Bronchial epithelial cell (primary cell): ENCODE measurements around the gene ATF5. TPM values are rescaled to one million over a fixed set of nuclear protein-coding genes. Genes with fewer than 3 reads are reported as not detected.

Source experiments
- DNase-seq: peaks from one replicate; pipeline ENCODE4 v3.0.0-alpha.2; 2010; ENCODE audit warnings: low read depth
- FAIRE-seq: peaks from 2 replicates; lab custom pipeline; 2011; peaks lifted over from hg19 to GRCh38; lab: Jason Lieb, UNC
- H3K27me3 ChIP-seq: 2 replicates; pipeline ENCODE4 v1.5.1; 2011; ENCODE audit warnings: low read length; ENCODE audit not compliant: control insufficient read depth, insufficient read depth
- H3K36me3 ChIP-seq: 2 replicates; pipeline ENCODE4 v1.5.1; 2011; ENCODE audit warnings: low read length; ENCODE audit not compliant: control insufficient read depth, insufficient read depth
- H3K4me3 ChIP-seq: 2 replicates; pipeline ENCODE4 v1.5.1; 2011; ENCODE audit warnings: mild to moderate bottlenecking, low read depth, low read length, control low read depth
- CTCF ChIP-seq: IDR thresholded peaks from 2 replicates; pipeline ENCODE4 v1.5.1; 2011; ENCODE audit warnings: mild to moderate bottlenecking, moderate library complexity, low read length, control low read depth, inconsistent platforms; ENCODE audit not compliant: insufficient read depth, severe bottlenecking
- total RNA-seq: library from RNA; depleted of rRNA; stranded (reverse); fragments of >200 nt; gene quantifications from 2 replicates; pipeline ENCODE4 v1.2.1, GENCODE V29; 2014

Gene ATF5
- total RNA-seq, 1 donor from 2014 or later, result 1.8 TPM

DNA sequence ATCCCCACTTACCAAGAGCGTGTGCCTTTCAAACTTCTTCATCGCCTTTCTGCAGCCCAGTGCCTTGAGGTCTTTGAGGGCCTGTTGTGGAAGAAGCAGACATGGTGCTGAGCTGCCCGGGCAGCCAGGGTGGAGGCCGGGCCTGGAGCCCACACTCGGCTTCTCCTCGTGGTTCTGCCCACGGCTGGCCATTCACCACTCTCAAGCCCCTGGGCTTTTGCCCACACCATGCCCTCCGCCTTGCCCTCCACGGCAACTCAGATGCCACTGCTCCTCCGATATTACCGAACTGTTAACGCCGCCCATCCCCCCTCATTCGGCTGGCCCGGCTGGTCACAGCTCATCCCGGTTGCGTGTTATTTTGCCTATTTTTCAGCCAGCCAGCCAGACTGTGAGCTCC lies 37.6 kb upstream of the ATF5 start:
- TF ChIP-seq CTCF, result no peak
- Histone ChIP-seq H3K4me3 (no peak overlapping the region), H3K36me3 (no peaks in the 10 kb centered on the region), H3K27me3 (no peaks in the 10 kb centered on the region)
- DNase-seq (no peak), FAIRE-seq (no peak)

DNA sequence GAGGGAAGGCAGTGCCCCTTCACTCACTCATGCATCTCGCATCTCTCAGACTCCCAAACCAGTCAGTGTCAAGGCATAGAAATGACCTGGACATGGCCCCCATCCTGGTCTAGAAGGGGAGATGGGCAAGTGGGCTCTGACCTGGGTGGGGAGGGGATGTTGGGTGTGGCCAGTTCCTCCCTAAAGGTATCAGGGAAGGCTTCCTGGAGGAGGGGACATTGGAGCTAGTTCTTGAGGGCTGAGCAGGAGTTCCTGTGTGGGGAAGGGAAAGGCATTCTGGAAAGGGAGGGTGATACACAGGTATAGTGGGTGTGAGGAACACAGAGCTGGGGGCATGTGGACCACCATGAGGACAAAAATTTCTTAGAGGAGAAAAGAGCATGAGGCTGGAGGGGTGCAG lies 36.3 kb upstream of the ATF5 start:
- DNase-seq (no peak), FAIRE-seq (no peak)
- H3K36me3 ChIP-seq, result no peaks in the 10 kb centered on the region
- no peak for TF ChIP-seq CTCF
- no peaks in the 10 kb centered on the region for H3K27me3 ChIP-seq
- no peak overlapping the region for H3K4me3 ChIP-seq

DNA sequence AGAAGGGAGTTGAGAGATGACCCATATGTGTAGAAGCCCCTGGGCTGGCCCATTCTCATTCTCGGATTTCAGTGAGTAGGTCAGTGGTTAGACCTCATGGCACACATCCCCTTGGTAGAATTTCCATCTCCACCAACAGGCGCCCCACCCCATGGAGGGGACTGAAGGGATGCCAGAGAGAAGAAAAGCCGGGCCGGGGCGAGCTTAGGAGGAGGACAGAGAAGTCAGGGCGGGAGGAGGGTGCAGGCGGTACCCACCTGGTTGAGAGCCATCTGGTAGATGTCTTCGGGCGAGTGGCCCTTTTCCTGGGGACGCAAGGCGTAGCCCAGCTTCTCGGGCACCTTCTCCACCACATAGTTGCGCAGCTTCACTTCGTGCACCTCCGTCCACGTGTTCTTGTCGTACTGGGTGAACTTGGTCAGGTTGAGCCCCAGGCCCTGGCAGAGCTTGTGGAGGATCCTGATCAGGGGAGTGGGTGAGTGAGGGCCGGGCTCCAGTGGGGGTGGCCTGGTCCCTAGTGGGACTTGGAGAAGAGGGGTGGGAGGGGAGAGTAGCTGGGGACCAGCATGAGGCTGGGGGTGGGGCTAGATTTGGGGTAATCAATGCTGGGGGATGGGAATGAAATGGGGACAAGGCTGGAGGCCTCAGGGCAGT lies 34.9 kb upstream of the ATF5 start:
- no peak for DNase-seq
- H3K36me3 ChIP-seq, result no peaks in the 10 kb centered on the region
- FAIRE-seq, result no peak
- H3K4me3 ChIP-seq, result no peak overlapping the region
- no peaks in the 10 kb centered on the region for H3K27me3 ChIP-seq
- TF ChIP-seq CTCF, result no peak

- H3K27me3 ChIP-seq, result no peaks in the 10 kb centered on the region
- FAIRE-seq, result no peak
- H3K36me3 ChIP-seq, result no peaks in the 10 kb centered on the region
- DNase-seq, result no peak
- no peak overlapping the region for H3K4me3 ChIP-seq
- no peak for TF ChIP-seq CTCF
Observed at GRCh38 chr19:49894879-49895565, 34.0 kb upstream of the ATF5 start.

DNA sequence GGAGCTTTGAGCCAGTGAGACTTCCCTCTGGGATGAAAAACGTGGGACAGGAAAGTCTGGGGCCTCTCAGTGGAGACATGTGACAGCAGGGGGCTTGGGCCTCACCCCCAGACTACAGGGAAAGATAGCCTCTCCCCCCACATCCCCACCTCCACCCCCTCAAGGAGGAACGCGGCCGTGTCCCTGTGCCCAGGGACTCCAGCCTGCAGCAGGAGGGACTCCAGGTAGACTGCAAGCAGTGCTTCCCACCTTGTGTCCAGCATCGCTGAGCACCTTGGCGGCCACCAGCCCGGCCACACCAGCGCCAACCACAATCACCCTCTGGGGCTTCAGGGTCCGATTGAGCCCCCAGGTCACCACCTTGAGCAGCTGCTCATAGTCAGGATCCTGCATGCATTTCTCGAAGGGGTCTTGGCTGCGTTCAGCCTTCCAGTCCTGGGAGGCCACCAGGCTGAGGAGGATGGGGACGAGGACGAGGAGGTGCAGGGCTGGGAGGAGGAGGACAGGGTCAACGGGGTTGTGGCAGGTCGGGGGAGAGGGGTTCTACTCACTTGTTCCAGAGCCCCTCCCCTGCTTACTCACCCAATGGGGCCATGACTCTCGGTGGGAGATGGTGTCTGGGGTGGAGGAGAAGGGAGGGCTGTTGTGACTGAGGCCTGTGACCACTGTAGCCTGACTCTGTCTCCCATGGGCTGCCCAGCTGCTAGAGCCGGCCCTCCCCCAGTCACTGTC lies 33.3 kb upstream of the ATF5 start:
- H3K27me3 ChIP-seq, result no peaks in the 10 kb centered on the region
- no peaks in the 10 kb centered on the region for H3K36me3 ChIP-seq
- FAIRE-seq (no peak), DNase-seq (no peak)
- no peak overlapping the region for H3K4me3 ChIP-seq
- no peak for TF ChIP-seq CTCF
